Measurements from ENCODE around the gene CCND3. TPM values are rescaled to one million over a fixed set of nuclear protein-coding genes. Genes with fewer than 3 reads are reported as not detected.
A peak's percentile ranks its signal among the peaks of the same experiment; 100 is the strongest.

Gene CCND3
- total RNA-seq, 2 donors from 2014 or later: 145 to 153 TPM

DNA sequence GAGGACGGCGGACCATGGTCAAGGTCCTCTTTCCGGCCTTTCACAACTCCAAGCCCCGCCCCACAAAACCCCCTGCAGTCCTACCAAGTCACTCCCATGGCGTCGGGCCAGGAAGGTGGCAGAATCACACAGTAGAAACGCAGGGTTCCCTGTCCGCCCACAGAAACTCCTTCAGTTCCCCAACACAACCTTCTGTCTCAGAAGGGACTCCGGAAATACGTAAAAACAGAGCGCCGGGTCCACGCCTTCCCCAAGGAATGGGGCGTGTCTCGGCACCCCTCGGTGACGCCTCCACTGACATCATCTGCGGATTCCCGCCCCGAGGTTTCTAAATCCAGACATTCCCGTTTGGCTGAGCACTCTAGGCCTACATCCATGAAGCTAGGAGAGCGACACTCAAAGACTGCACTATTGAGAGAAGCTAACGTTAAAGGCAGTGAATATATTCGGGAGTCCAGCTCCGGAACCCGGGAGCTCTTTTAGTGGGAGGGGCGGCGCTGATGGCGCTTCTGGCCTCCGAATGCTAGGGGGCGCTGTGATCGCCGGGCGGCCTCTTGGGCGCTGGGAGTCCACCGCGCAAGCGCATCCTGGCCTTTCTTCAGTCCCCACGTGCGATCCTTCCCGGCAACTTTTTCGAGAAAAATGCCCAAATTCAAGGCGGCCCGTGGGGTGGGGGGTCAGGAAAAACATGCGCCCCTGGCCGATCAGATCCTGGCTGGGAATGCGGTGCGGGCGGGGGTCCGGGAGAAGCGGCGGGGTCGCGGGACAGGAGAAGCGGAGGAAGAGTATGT lies 20.5 kb downstream of the CCND3 start, which contains the start of the genes BYSL and MED20:
Gene BYSL (plus strand): TSS at position 579 of the 791 bp plus-strand sequence. CDS start 64 bp downstream, at position 643.
Gene MED20 (minus strand): TSS at position 219 of the 791 bp plus-strand sequence. CDS start 121 bp downstream, at position 98.
- Histone ChIP-seq H3K9me3 (no peaks in the 10 kb centered on the region), H3K36me3 (no peaks in the 10 kb centered on the region), H3K4me1 (replicated peaks) (peaks cover 8% of the 10 kb centered on the region), H3K4me3 (peak within 1 kb of the TSS; percentile 67 to 83), H3K27me3 (replicated peaks; ENCODE audit: insufficient read depth) (no peaks in the 10 kb centered on the region), H3K27ac (peak within 1 kb of the TSS; percentile 97 to 98)
- TF ChIP-seq POLR2A (IDR thresholded peaks at IDR 0.05) (peak; percentile 66), CTCF (IDR thresholded peaks at IDR 0.05) (peak; percentile 90 to 99 (median 98)), POLR2AphosphoS5 (IDR thresholded peaks at IDR 0.05) (peak; percentile 98)
- intact Hi-C loops (cut with DNase I): loop anchor here (2.0 to 10.0 kb wide), 3 partner anchors 124 to 304 kb away; partner anchors contain the start of gene TOMM6
- peak; percentile 95 for DNase-seq (ENCODE audit: low spot score)
- WGBS: under 1% methylated on average over 55 of the region's 55 CpGs

DNA sequence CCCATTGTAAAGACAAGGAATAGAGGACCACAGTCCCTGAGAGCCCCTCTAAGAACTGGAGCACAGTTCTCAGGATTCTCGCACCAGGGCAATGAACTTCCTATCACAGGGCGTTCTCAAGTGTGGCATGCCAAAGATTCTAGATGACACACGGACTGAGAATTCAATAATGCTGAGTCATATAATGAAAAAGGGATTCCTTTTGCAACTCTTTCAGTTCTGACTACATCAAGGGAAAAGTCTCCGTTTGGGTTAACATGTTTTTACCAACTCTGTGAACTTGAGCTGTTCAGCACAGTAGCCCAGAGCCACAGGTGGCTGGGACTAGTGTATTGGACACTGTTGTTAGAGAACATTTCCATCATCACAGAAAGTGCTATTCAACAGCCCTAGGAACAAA lies 24.1 kb downstream of the CCND3 start:
- TF ChIP-seq POLR2AphosphoS5 (IDR thresholded peaks at IDR 0.05): no peak
- TF ChIP-seq CTCF (IDR thresholded peaks at IDR 0.05): no peak
- TF ChIP-seq POLR2A (IDR thresholded peaks at IDR 0.05): no peak
- intact Hi-C loops (cut with DNase I): no loop called here
- 67% methylated on average over 4 of the region's 4 CpGs for WGBS
- Histone ChIP-seq H3K9me3 (no peaks in the 10 kb centered on the region), H3K27ac (no peak overlapping the region), H3K4me3 (no peak overlapping the region), H3K36me3 (no peaks in the 10 kb centered on the region), H3K4me1 (replicated peaks) (peaks cover 8% of the 10 kb centered on the region), H3K27me3 (replicated peaks; ENCODE audit: insufficient read depth) (no peaks in the 10 kb centered on the region)
- no peak for DNase-seq (ENCODE audit: low spot score)

DNA sequence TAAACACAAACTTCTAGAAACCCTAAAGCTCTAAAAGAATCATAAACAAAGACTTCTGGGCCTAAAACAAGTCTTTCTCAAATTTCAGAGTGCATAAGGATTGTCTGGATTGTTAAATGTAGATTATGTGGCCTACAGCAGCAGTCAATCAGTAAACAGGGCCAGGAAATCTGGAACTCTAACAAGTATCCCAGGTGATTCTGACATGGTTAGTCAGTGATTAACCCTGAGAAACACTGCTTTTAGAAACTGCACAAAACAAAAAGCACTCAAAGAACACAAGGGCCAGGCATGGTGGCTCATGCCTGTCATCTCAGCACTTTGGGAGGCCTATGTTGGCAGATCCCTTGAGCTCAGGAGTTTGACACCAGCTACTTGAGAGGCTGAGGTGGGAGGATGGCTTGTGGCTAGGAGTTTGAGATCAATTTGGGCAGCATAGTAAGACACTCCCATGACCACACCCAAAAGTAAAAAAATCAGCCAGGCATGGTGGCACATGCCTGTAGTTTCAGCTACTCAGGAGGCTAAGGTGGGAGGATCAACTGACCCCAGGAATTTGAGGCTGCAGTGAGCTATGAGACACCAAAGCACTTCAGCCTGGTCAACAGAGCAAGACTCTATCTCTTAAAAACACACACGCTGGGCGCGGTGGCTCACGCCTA lies 26.6 kb downstream of the CCND3 start:
- 99% methylated on average over 4 of the region's 4 CpGs for WGBS
- Histone ChIP-seq H3K9me3 (no peaks in the 10 kb centered on the region), H3K36me3 (no peaks in the 10 kb centered on the region), H3K27ac (no peak overlapping the region), H3K4me3 (no peak overlapping the region), H3K27me3 (replicated peaks; ENCODE audit: insufficient read depth) (no peaks in the 10 kb centered on the region), H3K4me1 (replicated peaks) (peaks cover 6% of the 10 kb centered on the region)
- no peak for DNase-seq (ENCODE audit: low spot score)
- TF ChIP-seq POLR2A (IDR thresholded peaks at IDR 0.05): no peak
- no peak for TF ChIP-seq POLR2AphosphoS5 (IDR thresholded peaks at IDR 0.05)
- no peak for TF ChIP-seq CTCF (IDR thresholded peaks at IDR 0.05)
- intact Hi-C loops (cut with DNase I): no loop called here

DNA sequence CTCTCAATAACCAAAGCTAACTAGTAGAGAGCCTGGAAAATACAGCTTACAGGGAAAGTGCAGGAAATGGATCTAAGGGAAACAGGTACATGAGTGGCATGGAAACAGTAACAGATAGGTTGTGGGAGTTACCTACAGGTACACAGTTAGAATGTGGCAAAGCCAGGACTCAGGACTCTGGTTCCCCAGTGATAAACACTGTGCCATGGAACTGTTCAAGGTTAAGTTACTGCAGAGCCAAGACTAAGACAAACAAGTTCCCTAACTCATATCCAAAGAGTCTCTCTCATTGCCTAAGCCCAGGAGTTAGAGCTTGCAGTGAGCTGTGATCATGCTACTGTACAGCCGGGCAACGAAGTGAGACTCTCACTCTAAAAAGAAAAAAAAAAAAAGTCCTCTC lies 27.3 kb downstream of the CCND3 start:
- no peaks in the 10 kb centered on the region for H3K27me3 ChIP-seq (replicated peaks; ENCODE audit: insufficient read depth)
- WGBS: 93% methylated on average over 2 of the region's 2 CpGs
- H3K9me3 ChIP-seq: no peaks in the 10 kb centered on the region
- H3K27ac ChIP-seq: no peak overlapping the region
- peaks cover 1% of the 10 kb centered on the region for H3K4me1 ChIP-seq (replicated peaks)
- intact Hi-C loops (cut with DNase I): no loop called here
- TF ChIP-seq POLR2AphosphoS5 (IDR thresholded peaks at IDR 0.05) (no peak), POLR2A (IDR thresholded peaks at IDR 0.05) (no peak), CTCF (IDR thresholded peaks at IDR 0.05) (no peak)
- no peak for DNase-seq (ENCODE audit: low spot score)
- no peak overlapping the region for H3K4me3 ChIP-seq
- no peaks in the 10 kb centered on the region for H3K36me3 ChIP-seq

All from prostate gland (tissue), 2 donors.